Hair follicular keratinocyte (primary cell): Measurements from ENCODE around the gene KPNA3. TPM values are rescaled to one million over a fixed set of nuclear protein-coding genes. Genes with fewer than 3 reads are reported as not detected.

ENCODE experiments used
- total RNA-seq: library from RNA; depleted of rRNA; stranded (reverse); fragments of >200 nt; gene quantifications from 2 replicates; pipeline ENCODE4 v1.2.3, GENCODE V29; 2015

Gene KPNA3
- total RNA-seq: 20.8 and 22.6 TPM in 2 replicates

GRCh38 chr13:49792550-49793324 is at the start of gene KPNA3:
Gene KPNA3 (minus strand): TSS chr13:49792682. CDS start chr13:49792506, 176 bp downstream.

GRCh38 chr13:49690995-49691784 is 101.3 kb downstream of the KPNA3 start, which contains the start of gene EBPL:
Gene EBPL (minus strand): TSS chr13:49691486. CDS start chr13:49691424, 62 bp downstream.

Other genes starting within 250 kb of the KPNA3 start
- 16.3 and 18.0 TPM in 2 replicates for gene RCBTB1, start 207.1 kb downstream of the KPNA3 start, total RNA-seq
- gene ARL11, start 164.2 kb downstream of the KPNA3 start, total RNA-seq: 0.08 TPM in 1 of 2 replicates, not detected in the other
- 65.2 and 115 TPM in 2 replicates for gene EBPL, start 101.2 kb downstream of the KPNA3 start, total RNA-seq
- 7.9 and 8.3 TPM in 2 replicates for gene SPRYD7, start 143.7 kb upstream of the KPNA3 start, total RNA-seq
- gene TRIM13, start 204.4 kb upstream of the KPNA3 start, total RNA-seq: 14.3 and 20.9 TPM in 2 replicates
- gene KCNRG, start 222.8 kb upstream of the KPNA3 start, total RNA-seq: 0.08 and 0.23 TPM in 2 replicates